GM12878 (cell line): ENCODE results near the gene ATAD3A. TPM values are rescaled to one million over a fixed set of nuclear protein-coding genes. Genes with fewer than 3 reads are reported as not detected.

Experiments used
- ATAC-seq: fragments of 200-7000 bp; cut with Tn5 transposase; 3 replicates; pipeline ENCODE4 v1.9.1; 2020; ENCODE audit warnings: mild to moderate bottlenecking, moderate library complexity
- BruUV-seq: library from RNA; stranded (reverse); fragments of 400-500 nt; replicated peaks from 2 replicates; lab custom pipeline; 2021; lab: Mats Ljungman, UMichigan
- CTCF ChIA-PET: fragments of 300-600 bp; sonication (Branson Sonifier 250); formaldehyde crosslinking; extraction: SDS; loops from one replicate; lab custom pipeline; 2021; ENCODE audit warnings: inconsistent platforms; lab: Yijun Ruan, JAX
- POLR2A ChIA-PET: fragments of 350-600 bp; formaldehyde crosslinking; extraction: SDS; loops from one replicate; lab custom pipeline; 2021; ENCODE audit warnings: inconsistent platforms; lab: Charles Lee
- RAD21 ChIA-PET: fragments of 300-600 bp; sonication (Branson Sonifier 250); formaldehyde crosslinking; loops from one replicate; lab custom pipeline; 2023; ENCODE audit warnings: antibody characterized with exemption; ENCODE audit not compliant: unreplicated experiment; lab: Charles Lee
- SMC1A ChIA-PET: fragments of 300-600 bp; sonication (Branson Sonifier 250); formaldehyde crosslinking; loops from one replicate; lab custom pipeline; 2023; ENCODE audit not compliant: unreplicated experiment, uncharacterized antibody; lab: Charles Lee
- DNase-seq: peaks from one replicate; pipeline ENCODE4 v3.0.0-alpha.2; 2011; ENCODE audit warnings: low read depth, low spot score
- FAIRE-seq: peaks from 3 replicates; lab custom pipeline; 2011; peaks lifted over from hg19 to GRCh38; lab: Jason Lieb, UNC
- H2AFZ ChIP-seq: 2 replicates; pipeline ENCODE4 v1.6.0; 2011; ENCODE audit warnings: low read depth, low read length, control low read depth; ENCODE audit not compliant: control insufficient read depth
- H3K27ac ChIP-seq: 2 replicates; pipeline ENCODE4 v1.5.1; 2011; ENCODE audit warnings: control low read depth; ENCODE audit not compliant: control insufficient read depth, insufficient read depth
- H3K27me3 ChIP-seq, 2 experiments: replicated peaks in 1 of 2; 2 replicates each; pipeline versions ENCODE4 v1.6.0 to v1.6.1; 2011; ENCODE audit warnings: low read length in 1 of 2; ENCODE audit not compliant: control insufficient read depth in 2 of 2, insufficient read depth in 2 of 2
- H3K36me3 ChIP-seq, 2 experiments: 2 replicates each; pipeline ENCODE4 v1.5.1; 2011; ENCODE audit warnings: low read length in 1 of 2; ENCODE audit not compliant: control insufficient read depth in 2 of 2, insufficient read depth in 2 of 2
- H3K4me1 ChIP-seq: 2 replicates; pipeline ENCODE4 v1.6.1; 2011; ENCODE audit warnings: mild to moderate bottlenecking, low read length, moderate library complexity, mixed read lengths; ENCODE audit not compliant: control insufficient read depth, insufficient read depth
- H3K4me2 ChIP-seq: 2 replicates; pipeline ENCODE4 v1.6.0; 2011; ENCODE audit warnings: control low read depth; ENCODE audit not compliant: control insufficient read depth, insufficient read depth
- H3K4me3 ChIP-seq: fragments of 200-600 bp; sonication (generic); 2 replicates; pipeline ENCODE4 v1.5.1; 2016
- H3K79me2 ChIP-seq: 2 replicates; pipeline ENCODE4 v1.6.0; 2011; ENCODE audit warnings: low read length; ENCODE audit not compliant: control insufficient read depth, insufficient read depth
- H3K9ac ChIP-seq: 2 replicates; pipeline ENCODE4 v1.8.0; 2011; ENCODE audit warnings: low read length, control low read depth, mixed read lengths; ENCODE audit not compliant: control insufficient read depth, insufficient read depth
- H3K9me3 ChIP-seq: replicated peaks from 3 replicates; pipeline ENCODE4 v1.5.1; 2011; ENCODE audit warnings: mild to moderate bottlenecking, low read length; ENCODE audit not compliant: control insufficient read depth, insufficient read depth
- H4K20me1 ChIP-seq: 2 replicates; pipeline ENCODE4 v1.6.0; 2011; ENCODE audit not compliant: control insufficient read depth, insufficient read depth
- SMAD5 ChIP-seq: IDR thresholded peaks from 2 replicates; pipeline ENCODE4 v1.6.1; 2016; ENCODE audit warnings: antibody characterized with exemption, low read depth
- SUPT20H ChIP-seq: IDR thresholded peaks from 2 replicates; pipeline ENCODE4 v1.6.1; 2011; ENCODE audit warnings: low read depth, mild to moderate bottlenecking, low read length, moderate library complexity, borderline replicate concordance; ENCODE audit not compliant: control insufficient read depth
- WGBS: methylation state at CpG from one replicate; pipeline ENCODE4 v1.1.6; 2016; ENCODE audit warnings: low lambda C conversion rate; ENCODE audit not compliant: insufficient replicate concordance, insufficient coverage; ENCODE audit errors: missing lambda C conversion rate; 5-methylcytosine and 5-hydroxymethylcytosine counted together
- in situ Hi-C: fragments of 300-500 bp; cut with MboI; formaldehyde crosslinking; loops from 9 replicates; pipeline ENCODE4 v1.14.3; 2018; ENCODE audit warnings: mixed read lengths
- intact Hi-C: fragments of 100-400 bp; cut with micrococcal nuclease; formaldehyde crosslinking; loops from one replicate; pipeline ENCODE4 v1.14.2; 2022; ENCODE audit not compliant: unreplicated experiment
- polyA plus RNA-seq, 11 experiments: library from polyadenylated mRNA; depleted of rRNA in 4 of 11; unstranded in 6 of 11; stranded (reverse) in 5 of 11; fragments of >200 nt; fragmentation: Nextera tagmentation in 4 of 11; fragmentation: Illumina TruSeq in 1 of 11; extraction: Ambion mirVana in 4 of 11; extraction: Trizol in 1 of 11; gene quantifications; 1 replicate in 1 of 11; 2 replicates in 10 of 11; pipeline versions ENCODE4 v1.2.1 to v1.2.3, GENCODE V29; 2011 to 2016; ENCODE audit warnings: inconsistent platforms in 2 of 11, missing spikeins in 2 of 11, low read depth in 1 of 11
- total RNA-seq, 4 experiments: library from RNA; depleted of rRNA in 3 of 4; stranded (reverse); fragments of >200 nt in 3 of 4; fragmentation: Illumina TruSeq in 1 of 4; extraction: Trizol in 1 of 4; gene quantifications; 2 replicates each; pipeline versions ENCODE4 v1.2.1 to v1.2.3, GENCODE V29; 2013 to 2021
- TF ChIP-seq, protein P1 (sequence below): fragments of 450-650 bp; formaldehyde crosslinking; IDR thresholded peaks from 2 replicates; pipeline ENCODE4 v1.4.0; 2022; ENCODE audit warnings: mild to moderate bottlenecking, moderate library complexity
- TF ChIP-seq, protein P2 (sequence below): IDR thresholded peaks from 2 replicates; pipeline ENCODE4 v1.6.1; 2011; ENCODE audit warnings: mild to moderate bottlenecking, low read depth, low read length, moderate library complexity; ENCODE audit not compliant: insufficient replicate concordance

The ATAD3A gene
- total and polyA plus RNA-seq, 10 of the 15 experiments (the other 5 are each of a cell fraction or from before 2014, with no cell fraction given) = 0.05 to 93.5 (median 38.9) TPM

DNA sequence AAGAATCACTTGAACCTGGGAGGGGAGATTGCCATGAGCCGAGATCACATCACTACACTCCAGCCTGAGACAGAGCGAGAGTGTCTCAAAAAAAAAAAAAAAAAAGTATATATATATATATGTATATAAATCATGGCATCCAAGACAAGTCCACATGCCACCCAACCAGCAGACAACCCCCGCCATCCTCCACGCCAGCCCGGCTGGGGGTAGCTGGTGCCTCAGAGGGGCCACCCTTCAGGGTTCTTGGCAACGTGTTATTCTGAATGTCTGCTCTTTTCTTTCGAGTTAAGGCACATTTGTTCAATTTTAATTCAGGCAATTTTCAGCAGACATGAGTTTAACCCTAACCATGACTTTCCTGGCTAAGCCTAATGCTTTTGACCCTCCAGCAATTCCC lies 38.1 kb downstream of the ATAD3A start:
- ChIA-PET POLR2A (no interaction called here), SMC1A (no interaction called here), RAD21 (no interaction called here), CTCF (no interaction called here)
- H3K9ac ChIP-seq = no peak overlapping the region
- no peaks in the 10 kb centered on the region for H3K27me3 ChIP-seq
- no peak overlapping the region for H3K4me3 ChIP-seq
- no peak overlapping the region for H3K4me2 ChIP-seq
- H2AFZ ChIP-seq = no peak overlapping the region
- H3K27ac ChIP-seq = no peak overlapping the region
- no TSS peak for BruUV-seq
- H3K36me3 ChIP-seq = no peaks in the 10 kb centered on the region; a peak in 1 of 4 replicates
- H3K9me3 ChIP-seq = no peaks in the 10 kb centered on the region
- DNase-seq (no peak), FAIRE-seq (no peak), ATAC-seq (no peak)
- WGBS = 97% methylated on average over 5 of the region's 7 CpGs
- no peaks in the 10 kb centered on the region for H3K79me2 ChIP-seq
- in situ Hi-C loops (no loop called here), intact Hi-C loops (no loop called here)
- H3K4me1 ChIP-seq = no peaks in the 10 kb centered on the region
- no peaks in the 10 kb centered on the region for H4K20me1 ChIP-seq
- TF ChIP-seq SMAD5 (no peak), SUPT20H (no peak)
- TF ChIP-seq, protein P1, sequence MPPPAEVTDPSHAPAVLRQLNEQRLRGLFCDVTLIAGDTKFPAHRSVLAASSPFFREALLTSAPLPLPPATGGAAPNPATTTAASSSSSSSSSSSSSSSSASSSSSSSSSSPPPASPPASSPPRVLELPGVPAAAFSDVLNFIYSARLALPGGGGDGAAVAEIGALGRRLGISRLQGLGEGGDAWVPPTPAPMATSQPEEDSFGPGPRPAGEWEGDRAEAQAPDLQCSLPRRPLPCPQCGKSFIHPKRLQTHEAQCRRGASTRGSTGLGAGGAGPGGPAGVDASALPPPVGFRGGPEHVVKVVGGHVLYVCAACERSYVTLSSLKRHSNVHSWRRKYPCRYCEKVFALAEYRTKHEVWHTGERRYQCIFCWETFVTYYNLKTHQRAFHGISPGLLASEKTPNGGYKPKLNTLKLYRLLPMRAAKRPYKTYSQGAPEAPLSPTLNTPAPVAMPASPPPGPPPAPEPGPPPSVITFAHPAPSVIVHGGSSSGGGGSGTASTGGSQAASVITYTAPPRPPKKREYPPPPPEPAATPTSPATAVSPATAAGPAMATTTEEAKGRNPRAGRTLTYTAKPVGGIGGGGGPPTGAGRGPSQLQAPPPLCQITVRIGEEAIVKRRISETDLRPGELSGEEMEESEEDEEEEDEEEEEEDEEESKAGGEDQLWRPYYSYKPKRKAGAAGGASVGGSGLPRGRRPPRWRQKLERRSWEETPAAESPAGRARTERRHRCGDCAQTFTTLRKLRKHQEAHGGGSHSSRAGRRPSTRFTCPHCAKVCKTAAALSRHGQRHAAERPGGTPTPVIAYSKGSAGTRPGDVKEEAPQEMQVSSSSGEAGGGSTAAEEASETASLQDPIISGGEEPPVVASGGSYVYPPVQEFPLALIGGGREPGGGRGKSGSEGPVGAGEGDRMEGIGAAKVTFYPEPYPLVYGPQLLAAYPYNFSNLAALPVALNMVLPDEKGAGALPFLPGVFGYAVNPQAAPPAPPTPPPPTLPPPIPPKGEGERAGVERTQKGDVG = no peak
- TF ChIP-seq, protein P2, sequence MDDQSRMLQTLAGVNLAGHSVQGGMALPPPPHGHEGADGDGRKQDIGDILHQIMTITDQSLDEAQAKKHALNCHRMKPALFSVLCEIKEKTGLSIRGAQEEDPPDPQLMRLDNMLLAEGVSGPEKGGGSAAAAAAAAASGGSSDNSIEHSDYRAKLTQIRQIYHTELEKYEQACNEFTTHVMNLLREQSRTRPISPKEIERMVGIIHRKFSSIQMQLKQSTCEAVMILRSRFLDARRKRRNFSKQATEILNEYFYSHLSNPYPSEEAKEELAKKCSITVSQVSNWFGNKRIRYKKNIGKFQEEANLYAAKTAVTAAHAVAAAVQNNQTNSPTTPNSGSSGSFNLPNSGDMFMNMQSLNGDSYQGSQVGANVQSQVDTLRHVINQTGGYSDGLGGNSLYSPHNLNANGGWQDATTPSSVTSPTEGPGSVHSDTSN = no peak
